Calu3 (cell line): ENCODE data around the gene FTH1. TPM values are rescaled to one million over a fixed set of nuclear protein-coding genes. Genes with fewer than 3 reads are reported as not detected.

Experiments
- BruUV-seq: library from RNA; stranded (reverse); fragments of 400-500 nt; replicated peaks from 2 replicates; lab custom pipeline; 2021; lab: Mats Ljungman, UMichigan
- CTCF ChIA-PET: fragments of 300-600 bp; sonication (Branson Sonifier 250); formaldehyde crosslinking; loops from one replicate; lab custom pipeline; 2022; ENCODE audit warnings: antibody characterized with exemption; lab: Charles Lee
- DNase-seq: peaks from one replicate; pipeline ENCODE4 v3.0.0; 2022
- H3K27ac Mint-ChIP-seq: one replicate; pipeline ENCODE4 v1.8.0; 2022; ENCODE audit warnings: mixed read lengths; ENCODE audit not compliant: unreplicated experiment
- H3K27me3 Mint-ChIP-seq: one replicate; pipeline ENCODE4 v1.8.0; 2022; ENCODE audit warnings: mixed read lengths; ENCODE audit not compliant: unreplicated experiment
- H3K36me3 Mint-ChIP-seq: one replicate; pipeline ENCODE4 v1.8.0; 2022; ENCODE audit warnings: mild to moderate bottlenecking, moderate library complexity, mixed read lengths; ENCODE audit not compliant: insufficient read depth, unreplicated experiment
- H3K4me1 Mint-ChIP-seq: one replicate; pipeline ENCODE4 v1.8.0; 2022; ENCODE audit warnings: mild to moderate bottlenecking, low read depth, mixed read lengths; ENCODE audit not compliant: unreplicated experiment
- H3K4me3 Mint-ChIP-seq: one replicate; pipeline ENCODE4 v1.8.0; 2022; ENCODE audit warnings: mild to moderate bottlenecking, low read depth, moderate library complexity, mixed read lengths; ENCODE audit not compliant: unreplicated experiment
- H3K9me3 Mint-ChIP-seq: one replicate; pipeline ENCODE4 v1.8.0; 2022; ENCODE audit warnings: low read depth, mixed read lengths; ENCODE audit not compliant: unreplicated experiment
- CTCF ChIP-seq: fragments of 200-600 bp; IDR thresholded peaks from one replicate; pipeline ENCODE4 v1.8.0; 2022; ENCODE audit warnings: antibody characterized with exemption; ENCODE audit not compliant: unreplicated experiment
- intact Hi-C: fragments of 100-400 bp; cut with micrococcal nuclease; formaldehyde crosslinking; loops from one replicate; pipeline ENCODE4 v1.10.0; 2022; ENCODE audit not compliant: unreplicated experiment
- total RNA-seq: library from RNA; stranded (reverse); gene quantifications from 2 replicates; pipeline ENCODE4 v1.2.3, GENCODE V29; 2022

FTH1 gene
- total RNA-seq, 1 experiment from 2014 or later = 1,555 TPM

DNA sequence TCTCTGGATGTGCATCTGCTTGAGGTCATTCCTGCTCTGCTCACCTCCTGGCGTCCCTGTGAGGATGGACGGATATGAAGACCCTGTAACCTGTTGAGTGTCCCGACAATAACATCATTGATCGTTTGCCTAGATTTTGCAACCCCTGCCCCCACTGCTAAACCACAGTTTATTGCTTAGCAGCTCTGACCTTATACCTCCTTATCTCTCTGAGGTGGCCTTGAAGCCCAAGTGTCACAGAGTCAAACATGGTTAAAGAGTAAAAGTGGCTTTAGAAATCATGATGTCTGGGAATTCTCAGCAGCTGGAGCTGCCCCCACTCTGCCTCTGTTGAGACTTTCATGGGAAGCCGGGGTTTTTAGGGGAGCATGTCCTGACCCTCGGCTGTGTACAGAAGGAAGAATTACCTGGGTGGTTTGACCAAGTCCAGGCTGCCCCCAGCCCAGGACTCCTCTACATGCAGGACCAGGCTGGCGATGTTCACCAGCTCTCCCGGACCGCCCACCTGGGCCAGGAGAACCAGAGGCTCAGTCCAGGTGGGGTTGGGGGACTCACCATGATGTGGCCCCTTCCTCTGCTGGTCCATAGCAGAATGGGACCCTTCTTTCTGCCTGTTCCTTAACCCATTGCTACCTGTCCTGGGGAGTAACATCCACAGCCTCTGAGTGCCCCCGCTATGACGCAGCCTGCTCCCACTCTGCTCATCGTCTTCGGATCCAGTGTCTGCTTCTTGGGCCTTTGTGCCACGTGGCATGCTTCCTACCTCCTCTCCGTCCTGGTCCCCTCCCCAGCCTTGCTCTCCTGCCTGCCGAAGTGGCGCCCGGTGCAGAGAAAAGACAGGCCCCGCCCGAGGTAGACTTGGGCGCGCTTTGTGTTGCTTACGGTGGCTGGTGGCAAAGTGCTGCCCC, 33.4 kb upstream of the FTH1 start:
- CTCF ChIA-PET = no interaction called here
- Mint-ChIP-seq H3K4me3 (no peak overlapping the region), H3K36me3 (no peaks in the 10 kb centered on the region), H3K27me3 (no peaks in the 10 kb centered on the region), H3K9me3 (peaks cover 8% of the 10 kb centered on the region), H3K4me1 (peaks cover 16% of the 10 kb centered on the region), H3K27ac (no peak overlapping the region)
- intact Hi-C loops = no loop called here
- no peak for TF ChIP-seq CTCF
- DNase-seq = no peak
- no TSS peak for BruUV-seq

DNA sequence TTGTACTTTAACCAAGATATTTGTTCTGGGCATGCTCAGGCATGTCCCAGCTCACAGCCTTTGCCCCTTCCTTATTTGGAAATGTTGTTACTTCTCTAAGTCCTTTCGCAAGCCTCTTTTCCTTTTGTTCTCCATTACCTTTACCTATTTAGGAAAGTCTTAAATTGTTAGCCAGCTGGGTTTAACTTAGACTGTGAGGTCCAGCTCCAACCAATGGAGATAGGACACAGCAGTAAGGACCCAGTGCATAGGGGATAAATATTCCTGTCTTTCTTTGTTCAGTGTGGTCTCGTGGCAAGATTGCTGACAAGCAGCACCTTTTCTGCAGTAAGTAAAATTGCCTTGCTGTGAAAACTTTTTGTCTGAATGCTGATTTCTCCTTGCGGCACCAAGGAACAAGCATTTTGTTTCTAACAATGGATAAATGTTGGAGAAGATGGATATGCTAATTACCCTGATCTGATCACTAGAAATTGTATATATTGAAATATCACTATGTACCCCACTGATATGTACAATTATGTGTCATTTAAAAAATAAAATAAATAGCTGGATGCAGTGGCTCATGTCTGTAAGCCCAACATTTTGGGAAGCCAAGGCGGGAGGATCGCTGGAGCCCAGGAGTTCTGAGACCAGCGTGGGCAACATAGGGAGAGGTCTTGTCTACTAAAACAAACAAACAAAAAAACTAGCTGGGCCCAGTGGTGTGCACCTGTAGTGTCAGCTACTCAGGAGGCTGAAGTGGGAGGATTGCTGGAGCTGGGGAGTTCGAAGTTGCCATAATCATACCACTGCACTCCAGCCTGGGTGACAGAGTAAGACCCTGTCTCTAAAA, 31.9 kb upstream of the FTH1 start:
- intact Hi-C loops = no loop called here
- no peak for TF ChIP-seq CTCF
- Mint-ChIP-seq H3K27me3 (no peaks in the 10 kb centered on the region), H3K4me3 (no peak overlapping the region), H3K36me3 (no peaks in the 10 kb centered on the region), H3K27ac (peak overlapping the region; percentile 21), H3K9me3 (peaks cover 8% of the 10 kb centered on the region), H3K4me1 (peaks cover 16% of the 10 kb centered on the region)
- no peak for DNase-seq
- no TSS peak for BruUV-seq
- CTCF ChIA-PET = no interaction called here

DNA sequence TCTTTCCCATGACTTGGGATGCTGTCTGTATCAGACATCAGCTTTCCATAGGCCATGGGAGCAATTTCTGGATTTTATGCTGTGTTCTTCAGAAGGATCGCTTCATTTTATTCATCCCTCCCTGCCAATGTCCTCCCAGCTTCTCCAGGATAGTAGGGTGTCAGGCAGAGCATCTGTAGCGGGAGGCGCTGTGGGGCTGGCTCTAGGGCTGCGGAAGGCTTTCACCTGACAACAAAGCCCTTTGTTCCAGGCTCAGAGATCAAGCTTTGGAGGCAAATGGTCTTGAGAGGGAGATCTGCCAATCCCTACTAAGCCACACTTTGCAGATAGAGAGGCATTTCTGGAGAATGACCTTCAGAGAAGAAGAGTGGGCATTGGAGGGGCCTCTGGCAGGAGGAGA, 29.5 kb upstream of the FTH1 start:
- H3K4me1 Mint-ChIP-seq = peaks cover 10% of the 10 kb centered on the region
- no peaks in the 10 kb centered on the region for H3K36me3 Mint-ChIP-seq
- BruUV-seq = no TSS peak
- no peak overlapping the region for H3K4me3 Mint-ChIP-seq
- intact Hi-C loops = no loop called here
- no peak for TF ChIP-seq CTCF
- no peaks in the 10 kb centered on the region for H3K27me3 Mint-ChIP-seq
- no peak overlapping the region for H3K27ac Mint-ChIP-seq
- peaks cover 8% of the 10 kb centered on the region for H3K9me3 Mint-ChIP-seq
- no peak for DNase-seq
- CTCF ChIA-PET = no interaction called here

DNA sequence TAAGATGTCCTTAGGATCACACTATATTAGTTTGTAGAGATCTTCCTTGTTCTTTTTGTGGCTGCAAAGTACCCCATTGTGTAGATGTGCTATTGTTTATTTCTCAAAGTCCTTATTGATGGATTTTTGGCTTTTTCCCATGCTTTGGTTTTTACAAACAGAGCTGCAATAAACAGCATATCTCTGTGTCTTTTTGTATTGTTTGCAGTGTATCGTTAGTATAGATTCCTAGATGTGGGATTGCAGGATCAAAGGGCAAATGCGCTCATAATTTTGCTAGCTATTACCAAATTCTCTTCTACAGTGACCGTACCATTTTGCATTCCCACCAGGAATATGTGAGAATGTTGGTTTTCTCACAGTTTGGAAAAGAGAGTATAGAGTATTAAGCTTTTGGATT, 27.5 kb upstream of the FTH1 start:
- DNase-seq = no peak
- H3K36me3 Mint-ChIP-seq = no peaks in the 10 kb centered on the region
- CTCF ChIA-PET = interaction anchor here (0.6 kb wide), 1 partner anchor 12 kb away, joined by 7 read pairs; no protein-coding TSS in a partner anchor
- H3K9me3 Mint-ChIP-seq = peaks cover 10% of the 10 kb centered on the region
- no peak for TF ChIP-seq CTCF
- H3K27me3 Mint-ChIP-seq = no peaks in the 10 kb centered on the region
- no peak overlapping the region for H3K4me3 Mint-ChIP-seq
- H3K4me1 Mint-ChIP-seq = no peaks in the 10 kb centered on the region
- intact Hi-C loops = no loop called here
- no peak overlapping the region for H3K27ac Mint-ChIP-seq
- no TSS peak for BruUV-seq
